Lung (tissue), 12 donors: Measurements from ENCODE around the gene KCTD11. TPM values are rescaled to one million over a fixed set of nuclear protein-coding genes. Genes with fewer than 3 reads are reported as not detected.

Source experiments
- ATAC-seq: fragments of 200-7000 bp; cut with Tn5 transposase; one replicate; pipeline ENCODE4 v1.9.1; 2020; ENCODE audit warnings: moderate number of reproducible peaks; ENCODE audit not compliant: insufficient read depth, low FRiP score
- DNase-seq, 3 donors: peaks; one replicate each; pipeline ENCODE4 v3.0.0-alpha.2; 2013 to 2017
- H3K27ac ChIP-seq, 2 donors: one replicate each; pipeline ENCODE4 v1.5.1; 2013; ENCODE audit warnings: mild to moderate bottlenecking in 2 of 2, moderate library complexity in 2 of 2, control low read depth in 1 of 2, inconsistent platforms in 1 of 2, low read depth in 1 of 2, low read length in 1 of 2
- H3K27me3 ChIP-seq, 3 donors: one replicate each; pipeline ENCODE4 v1.5.1; 2013; ENCODE audit warnings: low read length in 2 of 3; ENCODE audit not compliant: control insufficient read depth in 3 of 3, insufficient read depth in 3 of 3
- H3K36me3 ChIP-seq, 4 donors: one replicate each; pipeline ENCODE4 v1.5.1; 2013; ENCODE audit warnings: low read length in 4 of 4, mild to moderate bottlenecking in 1 of 4, moderate library complexity in 1 of 4; ENCODE audit not compliant: control insufficient read depth in 4 of 4, insufficient read depth in 4 of 4
- H3K4me1 ChIP-seq, 5 donors: one replicate each; pipeline ENCODE4 v1.5.1; 2013; ENCODE audit warnings: low read length in 5 of 5, mild to moderate bottlenecking in 2 of 5, moderate library complexity in 1 of 5; ENCODE audit not compliant: control insufficient read depth in 5 of 5, insufficient read depth in 5 of 5
- H3K4me3 ChIP-seq: one replicate; pipeline ENCODE4 v1.5.1; 2013; ENCODE audit warnings: mild to moderate bottlenecking, control low read depth, moderate library complexity
- H3K9ac ChIP-seq, 2 donors: one replicate each; pipeline ENCODE4 v1.5.1; 2013; ENCODE audit warnings: low read length in 2 of 2, control low read depth in 1 of 2; ENCODE audit not compliant: insufficient read depth in 1 of 2
- H3K9me3 ChIP-seq, 4 donors: one replicate each; pipeline ENCODE4 v1.5.1; 2013; ENCODE audit warnings: low read length in 3 of 4, mild to moderate bottlenecking in 1 of 4, moderate library complexity in 1 of 4; ENCODE audit not compliant: control insufficient read depth in 4 of 4, insufficient read depth in 3 of 4
- WGBS, 2 donors: extraction: QIAGEN DNeasy Blood & Tissue Kit; methylation state at CpG; one replicate each; pipeline ENCODE4 v1.1.7; 2013; 5-methylcytosine and 5-hydroxymethylcytosine counted together
- polyA plus RNA-seq, 2 donors: library from polyadenylated mRNA; stranded (reverse); fragments of 200-250 nt; gene quantifications; one replicate each; pipeline ENCODE4 v1.2.1, GENCODE V29; 2013
- total RNA-seq, 2 donors: library from RNA; depleted of rRNA in 1 of 2; stranded (reverse); fragments of >200 nt in 1 of 2; gene quantifications; one replicate each; pipeline ENCODE4 v1.2.1, GENCODE V29; 2014 to 2021
- TF ChIP-seq, protein P1 (sequence below): IDR thresholded peaks from 2 replicates; pipeline ENCODE4 v1.5.1; 2012; ENCODE audit warnings: mild to moderate bottlenecking; ENCODE audit errors: control extremely low read depth, extremely low read depth
- donor health status: control.
- donor health status: control.
- donor health status: Bipolar disorder and iron deficiency.
- donor health status: healthy.
- donor health status: DM: yes; HTN: yes; CAD: no.

Gene KCTD11
- total and polyA plus RNA-seq, 4 donors: 5.9 to 14.9 (median 12.6) TPM

DNA sequence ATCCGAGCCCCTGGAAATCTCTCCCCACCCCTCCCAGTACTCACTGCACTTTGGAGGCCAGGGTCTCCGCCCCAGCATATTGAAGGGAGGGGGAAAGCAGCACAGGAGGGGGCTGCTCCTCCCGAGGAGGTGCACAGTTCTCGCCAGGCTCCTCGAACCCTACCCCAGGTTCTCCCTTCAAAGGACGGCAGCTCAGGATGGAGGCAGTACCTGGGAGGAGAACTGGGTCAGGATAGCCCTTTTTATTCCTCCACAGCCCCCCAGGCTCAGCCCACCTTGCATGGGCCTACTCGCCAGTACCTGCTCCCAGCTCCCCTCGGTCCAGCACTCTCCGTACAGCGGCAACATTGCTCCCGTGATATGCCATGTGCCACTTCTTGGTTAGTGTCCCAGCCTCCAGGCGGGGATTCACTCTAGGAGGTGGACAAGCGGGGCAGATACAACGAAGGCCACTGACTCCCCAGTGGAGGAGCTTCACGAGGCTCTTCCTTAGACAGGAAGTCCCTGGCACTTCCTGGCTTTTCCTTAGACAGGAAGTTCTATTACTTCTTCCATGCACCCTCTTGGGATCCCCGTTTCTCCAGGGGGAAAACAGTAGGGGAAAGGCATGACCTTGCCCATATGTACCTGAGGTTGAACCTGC, 34.7 kb upstream of the KCTD11 start:
- no peaks in the 10 kb centered on the region for H3K9me3 ChIP-seq
- ATAC-seq (no peak), DNase-seq (no peak)
- H3K4me1 ChIP-seq: peaks cover 4 to 15% (median 6%) of the 10 kb centered on the region in 5 donors
- H3K27ac ChIP-seq: no peak overlapping the region
- peaks cover 4 to 59% (median 37%) of the 10 kb centered on the region in 4 donors for H3K36me3 ChIP-seq
- WGBS, 2 donors: 87 to 88% methylated on average over 16 of the region's 16 CpGs
- H3K9ac ChIP-seq: no peak overlapping the region
- no peaks in the 10 kb centered on the region for H3K27me3 ChIP-seq
- TF ChIP-seq, protein P1, sequence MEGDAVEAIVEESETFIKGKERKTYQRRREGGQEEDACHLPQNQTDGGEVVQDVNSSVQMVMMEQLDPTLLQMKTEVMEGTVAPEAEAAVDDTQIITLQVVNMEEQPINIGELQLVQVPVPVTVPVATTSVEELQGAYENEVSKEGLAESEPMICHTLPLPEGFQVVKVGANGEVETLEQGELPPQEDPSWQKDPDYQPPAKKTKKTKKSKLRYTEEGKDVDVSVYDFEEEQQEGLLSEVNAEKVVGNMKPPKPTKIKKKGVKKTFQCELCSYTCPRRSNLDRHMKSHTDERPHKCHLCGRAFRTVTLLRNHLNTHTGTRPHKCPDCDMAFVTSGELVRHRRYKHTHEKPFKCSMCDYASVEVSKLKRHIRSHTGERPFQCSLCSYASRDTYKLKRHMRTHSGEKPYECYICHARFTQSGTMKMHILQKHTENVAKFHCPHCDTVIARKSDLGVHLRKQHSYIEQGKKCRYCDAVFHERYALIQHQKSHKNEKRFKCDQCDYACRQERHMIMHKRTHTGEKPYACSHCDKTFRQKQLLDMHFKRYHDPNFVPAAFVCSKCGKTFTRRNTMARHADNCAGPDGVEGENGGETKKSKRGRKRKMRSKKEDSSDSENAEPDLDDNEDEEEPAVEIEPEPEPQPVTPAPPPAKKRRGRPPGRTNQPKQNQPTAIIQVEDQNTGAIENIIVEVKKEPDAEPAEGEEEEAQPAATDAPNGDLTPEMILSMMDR: no peak
- H3K4me3 ChIP-seq: no peak overlapping the region

DNA sequence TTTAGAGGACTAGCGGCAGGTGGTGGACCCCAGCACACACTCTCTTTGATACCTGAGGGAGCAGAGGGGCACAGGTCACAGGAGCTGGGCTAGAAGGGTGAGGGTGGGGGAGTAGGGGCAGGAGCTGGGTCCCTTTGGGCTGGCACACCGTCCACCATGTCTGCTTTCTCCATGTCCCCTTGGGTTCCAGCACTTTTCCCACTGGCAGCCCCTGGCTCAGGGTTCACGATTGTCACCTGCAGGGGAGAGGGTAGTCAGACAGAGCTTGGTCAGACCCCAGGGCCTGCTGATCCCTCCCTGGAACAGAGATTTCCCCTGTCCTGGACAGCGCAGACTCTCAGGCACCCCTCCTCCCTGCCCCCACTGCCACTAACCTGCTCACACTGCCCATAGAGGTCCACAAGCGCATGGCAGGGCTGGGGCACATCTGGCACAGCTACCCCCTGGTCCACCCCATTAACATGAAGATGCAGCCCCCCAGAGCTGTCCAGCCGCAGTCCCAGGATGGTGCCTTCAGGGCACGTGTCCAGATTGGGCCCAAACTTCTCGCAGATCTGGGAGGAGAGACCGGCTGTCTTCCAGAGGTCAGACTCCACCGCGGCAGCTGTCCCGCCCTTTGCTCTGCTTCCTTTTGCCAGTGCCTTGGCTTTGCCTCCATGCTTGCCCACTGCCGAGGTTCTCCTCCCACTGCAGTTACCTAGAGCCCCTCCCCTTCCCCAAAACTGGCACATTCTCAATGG, 33.7 kb upstream of the KCTD11 start:
- ATAC-seq: no peak
- H3K9me3 ChIP-seq: no peaks in the 10 kb centered on the region
- no peak overlapping the region for H3K9ac ChIP-seq
- DNase-seq: no peak
- H3K36me3 ChIP-seq: peaks cover 12 to 59% (median 37%) of the 10 kb centered on the region in 4 donors
- H3K4me3 ChIP-seq: no peak overlapping the region
- H3K27ac ChIP-seq: no peak overlapping the region
- 94 to 98% methylated on average over 13 of the region's 13 CpGs for WGBS, 2 donors
- TF ChIP-seq, protein P1: no peak
- H3K4me1 ChIP-seq: peaks cover 4 to 15% (median 6%) of the 10 kb centered on the region in 5 donors
- H3K27me3 ChIP-seq: no peaks in the 10 kb centered on the region

DNA sequence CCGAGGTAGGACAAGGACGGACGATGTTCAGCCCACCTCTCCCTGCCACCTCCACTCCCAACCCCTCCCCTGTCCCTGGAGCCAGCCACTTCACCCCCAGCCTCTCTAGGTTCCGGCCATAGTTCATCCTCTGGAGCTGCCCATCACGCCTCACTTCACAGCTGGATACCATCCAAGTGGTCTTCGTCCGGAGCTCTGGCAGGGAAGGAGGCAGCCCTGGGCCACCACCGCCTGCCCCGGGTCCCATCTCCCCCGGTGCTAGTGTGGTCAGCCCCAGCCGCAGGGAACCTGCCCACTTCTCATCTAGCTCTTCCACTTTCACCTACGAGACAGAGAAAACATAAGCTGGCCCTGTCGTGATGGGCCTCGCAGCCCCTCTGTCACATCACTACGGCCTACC, 30.5 kb upstream of the KCTD11 start:
- 93 to 98% methylated on average over 15 of the region's 15 CpGs for WGBS, 2 donors
- DNase-seq: no peak
- H3K27ac ChIP-seq: no peak overlapping the region
- TF ChIP-seq, protein P1: no peak
- H3K9ac ChIP-seq: no peak overlapping the region
- no peaks in the 10 kb centered on the region for H3K9me3 ChIP-seq
- no peak for ATAC-seq
- peaks cover 12 to 73% (median 35%) of the 10 kb centered on the region in 4 donors for H3K36me3 ChIP-seq
- H3K4me1 ChIP-seq: no peaks in the 10 kb centered on the region
- H3K27me3 ChIP-seq: no peaks in the 10 kb centered on the region
- no peak overlapping the region for H3K4me3 ChIP-seq
